Omental fat pad (tissue), 4 donors: ENCODE data around the gene SLC1A7. TPM values are rescaled to one million over a fixed set of nuclear protein-coding genes. Genes with fewer than 3 reads are reported as not detected.

Experiments
- ATAC-seq: fragments of 150-250 bp; one replicate; pipeline ENCODE4 v1.9.1; 2016; ENCODE audit warnings: mild to moderate bottlenecking, moderate library complexity; ENCODE audit not compliant: low FRiP score
- DNase-seq: peaks from one replicate; pipeline ENCODE4 v3.0.0-alpha.2; 2019; ENCODE audit warnings: low spot score
- total RNA-seq, 4 donors: library from RNA; depleted of rRNA; stranded (reverse); fragments of >200 nt; gene quantifications; one replicate each; pipeline ENCODE4 v1.1.0, GENCODE V29; 2016
- TF ChIP-seq, protein P1 (sequence below), 3 donors: fragments of 450-650 bp; IDR thresholded peaks; one replicate each; pipeline ENCODE4 v1.5.1; 2016 to 2017; ENCODE audit warnings: antibody characterized with exemption in 3 of 3, mild to moderate bottlenecking in 3 of 3, moderate library complexity in 2 of 3

SLC1A7 gene
- total RNA-seq, 4 donors from 2014 or later = 0.19 to 0.63 (median 0.48) TPM; not detected in 1

GRCh38 chr1:53162621-53163020, 20.2 kb upstream of the SLC1A7 start:
- TF ChIP-seq, protein P1, sequence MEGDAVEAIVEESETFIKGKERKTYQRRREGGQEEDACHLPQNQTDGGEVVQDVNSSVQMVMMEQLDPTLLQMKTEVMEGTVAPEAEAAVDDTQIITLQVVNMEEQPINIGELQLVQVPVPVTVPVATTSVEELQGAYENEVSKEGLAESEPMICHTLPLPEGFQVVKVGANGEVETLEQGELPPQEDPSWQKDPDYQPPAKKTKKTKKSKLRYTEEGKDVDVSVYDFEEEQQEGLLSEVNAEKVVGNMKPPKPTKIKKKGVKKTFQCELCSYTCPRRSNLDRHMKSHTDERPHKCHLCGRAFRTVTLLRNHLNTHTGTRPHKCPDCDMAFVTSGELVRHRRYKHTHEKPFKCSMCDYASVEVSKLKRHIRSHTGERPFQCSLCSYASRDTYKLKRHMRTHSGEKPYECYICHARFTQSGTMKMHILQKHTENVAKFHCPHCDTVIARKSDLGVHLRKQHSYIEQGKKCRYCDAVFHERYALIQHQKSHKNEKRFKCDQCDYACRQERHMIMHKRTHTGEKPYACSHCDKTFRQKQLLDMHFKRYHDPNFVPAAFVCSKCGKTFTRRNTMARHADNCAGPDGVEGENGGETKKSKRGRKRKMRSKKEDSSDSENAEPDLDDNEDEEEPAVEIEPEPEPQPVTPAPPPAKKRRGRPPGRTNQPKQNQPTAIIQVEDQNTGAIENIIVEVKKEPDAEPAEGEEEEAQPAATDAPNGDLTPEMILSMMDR (IDR thresholded peaks at IDR 0.05) = no peak
- no peak for DNase-seq
- ATAC-seq = no peak

- DNase-seq (no peak), ATAC-seq (no peak)
Observed at GRCh38 chr1:53160924-53161378, 18.5 kb upstream of the SLC1A7 start.

GRCh38 chr1:53158900-53159299, 16.5 kb upstream of the SLC1A7 start:
- TF ChIP-seq, protein P1 (IDR thresholded peaks at IDR 0.05) = no peak
- ATAC-seq (no peak), DNase-seq (no peak)

More at GRCh38 chr1:53160924-53161378, 18.5 kb upstream of the SLC1A7 start:
- TF ChIP-seq, protein P1 (IDR thresholded peaks at IDR 0.05) = no peak

- DNase-seq = no peak
- TF ChIP-seq, protein P1 (IDR thresholded peaks at IDR 0.05) = no peak
- ATAC-seq = no peak
Observed at GRCh38 chr1:53156783-53157182, 14.3 kb upstream of the SLC1A7 start.

- ATAC-seq (no peak), DNase-seq (no peak)
- TF ChIP-seq, protein P1 (IDR thresholded peaks at IDR 0.05) = no peak
Observed at GRCh38 chr1:53155945-53156344, 13.5 kb upstream of the SLC1A7 start.

GRCh38 chr1:53155534-53155933, 13.1 kb upstream of the SLC1A7 start:
- ATAC-seq (no peak), DNase-seq (no peak)
- TF ChIP-seq, protein P1 (IDR thresholded peaks at IDR 0.05) = no peak

GRCh38 chr1:53154859-53155438, 12.5 kb upstream of the SLC1A7 start:
- TF ChIP-seq, protein P1 (IDR thresholded peaks at IDR 0.05) = no peak
- no peak for DNase-seq
- no peak for ATAC-seq
